Cardiac fibroblast (primary cell): Measurements from ENCODE around the gene AATK.
"Not testable (repeated sequence)": the region's sequence is repeated elsewhere in the genome, so short reads cannot be mapped to it uniquely, and the experiment has no call there.

Experiments
- DNase-seq, 2 donors: peaks; one replicate each; pipeline versions ENCODE4 v3.0.0 to v3.0.0-alpha.2; 2010; ENCODE audit warnings: low read depth in 2 of 2
- H3K4me3 ChIP-seq, 2 donors: replicated peaks in 1 of 2; 1 replicate in 1 of 2; 2 replicates in 1 of 2; pipeline ENCODE4 v1.5.1; 2011; ENCODE audit warnings: low read depth in 2 of 2, low read length in 2 of 2, mild to moderate bottlenecking in 2 of 2, moderate library complexity in 1 of 2
- TF ChIP-seq, protein P1 (sequence below): IDR thresholded peaks from one replicate; pipeline ENCODE4 v1.5.1; 2011; ENCODE audit warnings: low read depth, mild to moderate bottlenecking, low read length, inconsistent platforms

The AATK gene

DNA sequence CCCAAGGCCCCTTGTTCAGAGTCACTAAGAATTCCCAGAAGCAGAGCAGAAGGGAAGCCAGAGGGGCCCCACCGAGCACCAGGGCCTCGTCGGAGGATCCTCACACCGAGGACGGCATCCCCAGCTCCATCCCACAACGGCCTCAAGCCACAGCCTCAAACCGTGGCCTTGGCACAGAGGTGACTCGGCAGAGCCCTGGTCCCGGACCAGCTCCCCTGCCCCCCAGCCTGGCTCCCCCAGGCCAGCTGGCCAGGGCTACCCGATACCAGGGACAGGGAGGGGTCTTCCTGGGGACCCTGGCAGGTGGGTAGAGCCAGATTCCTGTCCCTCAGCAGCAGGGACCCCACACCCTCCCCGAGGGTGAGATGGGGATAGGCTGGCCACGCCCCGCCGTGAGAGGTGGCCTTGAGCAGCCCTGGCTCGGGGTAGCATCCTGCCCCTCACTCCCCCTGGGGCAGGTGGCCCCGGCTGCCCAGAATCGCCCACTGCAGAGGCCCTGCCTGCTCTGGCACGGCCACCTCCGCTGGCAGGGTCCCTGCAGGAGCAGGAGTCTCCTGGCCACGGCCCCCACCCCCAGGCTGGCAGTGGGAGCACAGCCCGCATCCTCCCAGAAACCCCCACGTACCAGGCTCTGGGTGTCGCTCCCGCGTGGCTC, 6.3 kb downstream of the AATK start:
- DNase-seq = no peak
- TF ChIP-seq, protein P1, sequence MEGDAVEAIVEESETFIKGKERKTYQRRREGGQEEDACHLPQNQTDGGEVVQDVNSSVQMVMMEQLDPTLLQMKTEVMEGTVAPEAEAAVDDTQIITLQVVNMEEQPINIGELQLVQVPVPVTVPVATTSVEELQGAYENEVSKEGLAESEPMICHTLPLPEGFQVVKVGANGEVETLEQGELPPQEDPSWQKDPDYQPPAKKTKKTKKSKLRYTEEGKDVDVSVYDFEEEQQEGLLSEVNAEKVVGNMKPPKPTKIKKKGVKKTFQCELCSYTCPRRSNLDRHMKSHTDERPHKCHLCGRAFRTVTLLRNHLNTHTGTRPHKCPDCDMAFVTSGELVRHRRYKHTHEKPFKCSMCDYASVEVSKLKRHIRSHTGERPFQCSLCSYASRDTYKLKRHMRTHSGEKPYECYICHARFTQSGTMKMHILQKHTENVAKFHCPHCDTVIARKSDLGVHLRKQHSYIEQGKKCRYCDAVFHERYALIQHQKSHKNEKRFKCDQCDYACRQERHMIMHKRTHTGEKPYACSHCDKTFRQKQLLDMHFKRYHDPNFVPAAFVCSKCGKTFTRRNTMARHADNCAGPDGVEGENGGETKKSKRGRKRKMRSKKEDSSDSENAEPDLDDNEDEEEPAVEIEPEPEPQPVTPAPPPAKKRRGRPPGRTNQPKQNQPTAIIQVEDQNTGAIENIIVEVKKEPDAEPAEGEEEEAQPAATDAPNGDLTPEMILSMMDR = no peak
- peak overlapping the region in 1 of 2 donors; percentile 1 for H3K4me3 ChIP-seq

DNA sequence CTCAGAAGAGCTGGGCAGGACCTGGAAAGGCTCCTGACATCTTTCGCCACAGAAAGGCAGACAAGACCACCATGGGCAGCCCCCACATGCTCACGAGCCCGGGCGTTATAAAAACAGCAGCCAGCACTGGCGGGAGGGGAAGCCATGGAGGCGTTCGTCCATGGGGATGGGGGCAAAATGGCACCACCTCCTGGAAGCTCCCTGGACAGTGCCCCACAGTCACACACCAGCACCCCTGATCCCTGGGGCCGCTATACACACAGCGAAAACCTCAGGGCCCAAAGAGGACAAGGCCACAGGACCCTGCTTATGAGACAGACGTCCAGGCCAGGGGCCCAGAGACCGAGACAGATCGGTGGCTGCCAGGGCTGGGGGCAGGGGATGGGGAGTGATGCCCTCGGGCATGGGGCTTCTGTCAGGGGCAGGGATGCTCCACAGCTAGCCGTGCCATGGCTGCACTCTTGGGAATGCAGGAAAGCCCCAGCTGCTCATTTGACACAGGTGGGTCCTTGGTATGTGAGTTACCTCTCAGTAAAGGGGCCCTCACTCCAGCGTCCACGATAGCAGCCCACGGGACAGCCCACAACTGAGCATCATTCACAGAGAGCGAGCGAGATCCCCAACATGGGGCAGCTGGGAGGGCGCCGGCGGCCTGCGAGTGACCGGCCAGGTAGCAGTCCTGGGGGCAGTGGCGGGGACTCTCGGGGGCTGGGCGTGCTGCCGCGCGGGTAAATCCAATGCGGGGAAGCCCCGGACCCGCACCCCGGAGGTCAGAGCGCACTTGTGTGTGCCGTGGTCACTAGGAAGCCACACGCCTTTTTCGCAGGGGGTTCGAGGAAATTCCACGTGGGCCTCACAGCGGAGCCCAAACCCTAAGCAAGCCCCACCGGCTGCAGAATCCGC, 7.1 kb downstream of the AATK start:
- TF ChIP-seq, protein P1 = no peak
- DNase-seq = no peak
- H3K4me3 ChIP-seq = no peak overlapping the region

DNA sequence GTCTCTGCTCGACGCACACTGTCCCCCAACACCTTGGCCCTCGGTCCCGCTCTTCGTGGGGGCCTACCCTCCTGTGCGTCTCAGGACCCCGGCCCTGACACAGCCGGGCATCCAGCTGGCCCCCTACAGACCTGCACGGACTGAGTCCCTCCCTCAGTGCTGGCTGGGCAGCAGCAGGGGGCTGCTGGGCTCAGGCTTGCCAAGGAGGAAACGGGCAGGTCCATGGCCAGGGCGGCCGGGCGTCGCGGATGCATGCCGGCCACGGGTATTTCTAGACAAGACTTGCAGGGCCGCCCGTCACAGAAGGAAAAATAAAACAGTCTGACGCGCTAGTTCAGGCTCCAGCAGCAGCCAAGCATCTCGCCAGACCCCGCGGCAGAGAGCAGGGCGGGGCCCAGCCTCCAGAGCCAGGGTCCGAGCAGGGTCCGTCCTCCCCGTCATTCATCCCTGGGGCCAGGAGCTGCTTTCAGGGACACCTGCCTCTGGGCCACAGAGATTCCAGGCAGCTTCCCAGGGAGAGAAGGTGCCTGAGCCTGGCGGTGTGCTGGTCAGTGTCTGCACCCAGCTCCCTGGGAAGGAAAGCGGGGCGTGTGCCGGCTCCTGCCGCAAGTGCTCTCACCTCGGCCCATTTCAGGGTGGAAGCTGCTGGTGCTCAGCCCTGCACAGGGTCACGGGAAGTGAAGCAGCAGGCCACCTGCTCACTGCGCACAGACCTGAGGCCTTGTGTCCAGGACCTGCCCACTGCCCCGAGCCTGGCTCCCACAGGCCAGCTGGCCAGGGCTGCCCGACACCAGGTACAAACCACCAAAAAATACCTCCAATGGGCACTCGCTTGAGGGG, 8.0 kb downstream of the AATK start:
- TF ChIP-seq, protein P1 = no peak
- no peak overlapping the region for H3K4me3 ChIP-seq
- DNase-seq = no peak

DNA sequence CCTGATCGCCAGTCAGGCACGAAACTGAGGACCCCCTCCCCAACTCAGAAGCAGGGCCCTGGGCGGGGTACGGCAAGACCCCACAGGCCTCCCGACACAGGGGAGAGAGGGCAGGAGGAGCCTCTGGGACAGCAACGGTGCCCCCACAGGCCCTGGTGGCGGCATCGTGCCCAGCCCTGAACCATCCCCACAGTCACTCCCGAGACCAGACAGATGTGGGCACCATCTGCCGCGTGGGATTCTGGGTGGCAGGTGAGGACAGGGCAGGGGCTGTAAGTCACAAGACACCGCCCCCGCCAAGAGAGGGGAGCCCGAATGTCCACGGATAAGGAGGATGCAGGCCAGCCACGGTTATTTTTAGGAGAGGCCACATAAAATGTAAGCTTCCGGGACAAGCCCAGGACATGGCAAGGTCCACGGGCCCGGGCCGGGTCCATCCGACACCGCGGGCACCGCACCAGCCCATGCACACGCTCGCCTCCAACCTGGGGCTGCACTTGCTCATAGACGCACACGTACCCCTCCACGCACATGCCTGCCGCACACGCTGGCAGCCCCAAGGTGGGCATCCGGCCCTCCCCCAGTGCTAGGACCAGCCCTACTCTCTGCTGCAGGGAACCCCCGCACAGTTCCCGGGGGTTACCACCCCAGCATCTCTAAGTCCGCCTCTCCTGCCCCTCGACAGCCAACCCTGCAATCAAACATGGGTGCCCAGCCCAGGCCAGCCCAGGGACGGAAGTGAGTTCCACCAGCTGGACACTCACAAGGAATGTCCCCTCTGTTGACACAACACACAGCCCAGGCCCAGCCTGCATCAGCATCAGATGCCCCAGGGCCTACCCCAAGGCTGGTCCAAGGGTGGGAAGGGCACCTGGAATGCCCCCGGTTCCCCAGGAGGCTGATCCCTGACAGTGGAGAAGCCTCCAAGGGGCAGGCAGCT, 8.9 kb downstream of the AATK start:
- no peak overlapping the region for H3K4me3 ChIP-seq
- no peak for DNase-seq
- TF ChIP-seq, protein P1 = no peak

DNA sequence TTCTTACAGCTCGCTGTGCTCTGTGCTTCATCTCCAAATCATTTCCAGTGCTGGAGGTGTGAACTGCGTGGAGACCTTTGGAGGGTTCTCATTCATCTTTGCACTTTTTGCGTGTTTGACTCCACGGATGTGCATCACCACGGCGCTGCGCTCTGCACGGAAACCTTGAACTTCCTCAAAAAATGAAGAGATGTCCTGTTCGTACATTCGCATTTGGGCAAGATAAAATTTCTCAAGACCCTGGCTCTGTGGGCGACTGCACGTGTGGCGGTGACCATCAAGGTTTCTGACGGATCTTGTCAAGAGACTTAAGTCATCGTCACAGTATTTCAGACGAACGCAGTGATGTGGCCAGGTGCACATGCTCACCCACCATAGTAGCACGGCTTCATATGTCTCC, 11.1 kb downstream of the AATK start:
- no peak for DNase-seq
- TF ChIP-seq, protein P1 = no peak
- no peak overlapping the region for H3K4me3 ChIP-seq

DNA sequence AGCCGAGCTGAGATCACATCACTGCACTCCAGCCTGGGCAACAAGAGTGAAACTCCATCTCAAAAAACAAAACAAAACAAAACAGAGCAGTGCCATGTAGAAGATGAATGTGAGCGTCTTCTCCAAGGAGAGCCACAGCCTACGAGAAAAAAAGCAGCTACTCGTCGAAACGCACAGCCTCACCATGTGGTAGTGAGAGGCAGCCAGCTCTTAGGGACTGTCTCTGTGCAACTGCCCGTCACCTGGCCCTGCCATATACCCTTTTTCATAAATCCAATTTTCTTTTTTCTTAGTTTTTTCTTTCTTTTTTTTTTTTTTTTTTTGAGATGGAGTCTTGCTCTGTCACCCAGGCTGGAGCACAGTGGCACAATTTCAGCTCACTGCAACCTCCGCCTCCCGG, 12.0 kb downstream of the AATK start:
- not testable (repeated sequence) for DNase-seq, H3K4me3 ChIP-seq
